ENCODE data around the gene MPPED1. TPM values are rescaled to one million over a fixed set of nuclear protein-coding genes. Genes with fewer than 3 reads are reported as not detected.

The MPPED1 gene
- total and polyA plus RNA-seq, 2 of the 13 experiments (the other 11 are each of a cell fraction or from before 2014, with no cell fraction given), result 0.77 TPM; not detected in 1

DNA sequence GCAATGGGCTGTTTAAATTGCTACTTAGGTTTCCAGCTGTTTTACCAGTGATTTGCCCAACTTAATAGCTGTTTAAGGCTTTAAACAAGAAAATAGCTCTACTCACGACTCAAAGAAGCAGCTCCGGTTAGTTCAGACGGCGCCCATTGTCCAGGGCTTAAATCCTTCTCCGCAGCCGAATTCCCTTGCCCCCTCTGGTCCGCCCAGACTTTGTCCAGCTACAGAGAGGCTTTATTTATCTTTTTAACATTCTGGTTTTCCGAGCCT is 47.7 kb upstream of the MPPED1 start:
- ChIA-PET CTCF (ENCODE audit: low intra/inter-chr PET ratio, low total read pairs) (no interaction called here), POLR2A (no interaction called here)
- WGBS (ENCODE audit: low lambda C conversion rate), result 68% methylated on average over 8 of the region's 8 CpGs
- TF ChIP-seq, protein P1, sequence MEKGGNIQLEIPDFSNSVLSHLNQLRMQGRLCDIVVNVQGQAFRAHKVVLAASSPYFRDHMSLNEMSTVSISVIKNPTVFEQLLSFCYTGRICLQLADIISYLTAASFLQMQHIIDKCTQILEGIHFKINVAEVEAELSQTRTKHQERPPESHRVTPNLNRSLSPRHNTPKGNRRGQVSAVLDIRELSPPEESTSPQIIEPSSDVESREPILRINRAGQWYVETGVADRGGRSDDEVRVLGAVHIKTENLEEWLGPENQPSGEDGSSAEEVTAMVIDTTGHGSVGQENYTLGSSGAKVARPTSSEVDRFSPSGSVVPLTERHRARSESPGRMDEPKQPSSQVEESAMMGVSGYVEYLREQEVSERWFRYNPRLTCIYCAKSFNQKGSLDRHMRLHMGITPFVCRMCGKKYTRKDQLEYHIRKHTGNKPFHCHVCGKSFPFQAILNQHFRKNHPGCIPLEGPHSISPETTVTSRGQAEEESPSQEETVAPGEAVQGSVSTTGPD (CRISPR knock-in tag; IDR thresholded peaks at IDR 0.05), result no peak
- TF ChIP-seq ZNF232 (CRISPR knock-in tag; IDR thresholded peaks at IDR 0.05; ENCODE audit: borderline replicate concordance), result no peak
- TF ChIP-seq ZNF17 (CRISPR knock-in tag; IDR thresholded peaks at IDR 0.05), result no peak
- no peak for TF ChIP-seq ATF5 (CRISPR knock-in tag; IDR thresholded peaks at IDR 0.05; ENCODE audit: low read depth)
- no peak for TF ChIP-seq ZNF335 (CRISPR knock-in tag; IDR thresholded peaks at IDR 0.05)
- no peak for TF ChIP-seq CHCHD3 (CRISPR knock-in tag; IDR thresholded peaks at IDR 0.05)
- TF ChIP-seq, protein P2, sequence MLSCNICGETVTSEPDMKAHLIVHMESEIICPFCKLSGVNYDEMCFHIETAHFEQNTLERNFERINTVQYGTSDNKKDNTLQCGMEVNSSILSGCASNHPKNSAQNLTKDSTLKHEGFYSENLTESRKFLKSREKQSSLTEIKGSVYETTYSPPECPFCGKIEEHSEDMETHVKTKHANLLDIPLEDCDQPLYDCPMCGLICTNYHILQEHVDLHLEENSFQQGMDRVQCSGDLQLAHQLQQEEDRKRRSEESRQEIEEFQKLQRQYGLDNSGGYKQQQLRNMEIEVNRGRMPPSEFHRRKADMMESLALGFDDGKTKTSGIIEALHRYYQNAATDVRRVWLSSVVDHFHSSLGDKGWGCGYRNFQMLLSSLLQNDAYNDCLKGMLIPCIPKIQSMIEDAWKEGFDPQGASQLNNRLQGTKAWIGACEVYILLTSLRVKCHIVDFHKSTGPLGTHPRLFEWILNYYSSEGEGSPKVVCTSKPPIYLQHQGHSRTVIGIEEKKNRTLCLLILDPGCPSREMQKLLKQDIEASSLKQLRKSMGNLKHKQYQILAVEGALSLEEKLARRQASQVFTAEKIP (CRISPR knock-in tag; IDR thresholded peaks at IDR 0.05; ENCODE audit: borderline replicate concordance), result no peak
- TF ChIP-seq ZNF430 (CRISPR knock-in tag; IDR thresholded peaks at IDR 0.05), result no peak
- TF ChIP-seq CCDC6 (CRISPR knock-in tag; IDR thresholded peaks at IDR 0.05), result no peak
- TF ChIP-seq ZFP82 (CRISPR knock-in tag; IDR thresholded peaks at IDR 0.05; ENCODE audit: borderline replicate concordance), result no peak
- TF ChIP-seq, protein P3, sequence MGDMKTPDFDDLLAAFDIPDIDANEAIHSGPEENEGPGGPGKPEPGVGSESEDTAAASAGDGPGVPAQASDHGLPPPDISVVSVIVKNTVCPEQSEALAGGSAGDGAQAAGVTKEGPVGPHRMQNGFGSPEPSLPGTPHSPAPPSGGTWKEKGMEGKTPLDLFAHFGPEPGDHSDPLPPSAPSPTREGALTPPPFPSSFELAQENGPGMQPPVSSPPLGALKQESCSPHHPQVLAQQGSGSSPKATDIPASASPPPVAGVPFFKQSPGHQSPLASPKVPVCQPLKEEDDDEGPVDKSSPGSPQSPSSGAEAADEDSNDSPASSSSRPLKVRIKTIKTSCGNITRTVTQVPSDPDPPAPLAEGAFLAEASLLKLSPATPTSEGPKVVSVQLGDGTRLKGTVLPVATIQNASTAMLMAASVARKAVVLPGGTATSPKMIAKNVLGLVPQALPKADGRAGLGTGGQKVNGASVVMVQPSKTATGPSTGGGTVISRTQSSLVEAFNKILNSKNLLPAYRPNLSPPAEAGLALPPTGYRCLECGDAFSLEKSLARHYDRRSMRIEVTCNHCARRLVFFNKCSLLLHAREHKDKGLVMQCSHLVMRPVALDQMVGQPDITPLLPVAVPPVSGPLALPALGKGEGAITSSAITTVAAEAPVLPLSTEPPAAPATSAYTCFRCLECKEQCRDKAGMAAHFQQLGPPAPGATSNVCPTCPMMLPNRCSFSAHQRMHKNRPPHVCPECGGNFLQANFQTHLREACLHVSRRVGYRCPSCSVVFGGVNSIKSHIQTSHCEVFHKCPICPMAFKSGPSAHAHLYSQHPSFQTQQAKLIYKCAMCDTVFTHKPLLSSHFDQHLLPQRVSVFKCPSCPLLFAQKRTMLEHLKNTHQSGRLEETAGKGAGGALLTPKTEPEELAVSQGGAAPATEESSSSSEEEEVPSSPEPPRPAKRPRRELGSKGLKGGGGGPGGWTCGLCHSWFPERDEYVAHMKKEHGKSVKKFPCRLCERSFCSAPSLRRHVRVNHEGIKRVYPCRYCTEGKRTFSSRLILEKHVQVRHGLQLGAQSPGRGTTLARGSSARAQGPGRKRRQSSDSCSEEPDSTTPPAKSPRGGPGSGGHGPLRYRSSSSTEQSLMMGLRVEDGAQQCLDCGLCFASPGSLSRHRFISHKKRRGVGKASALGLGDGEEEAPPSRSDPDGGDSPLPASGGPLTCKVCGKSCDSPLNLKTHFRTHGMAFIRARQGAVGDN (CRISPR knock-in tag; IDR thresholded peaks at IDR 0.05), result no peak
- TF ChIP-seq, protein P4, sequence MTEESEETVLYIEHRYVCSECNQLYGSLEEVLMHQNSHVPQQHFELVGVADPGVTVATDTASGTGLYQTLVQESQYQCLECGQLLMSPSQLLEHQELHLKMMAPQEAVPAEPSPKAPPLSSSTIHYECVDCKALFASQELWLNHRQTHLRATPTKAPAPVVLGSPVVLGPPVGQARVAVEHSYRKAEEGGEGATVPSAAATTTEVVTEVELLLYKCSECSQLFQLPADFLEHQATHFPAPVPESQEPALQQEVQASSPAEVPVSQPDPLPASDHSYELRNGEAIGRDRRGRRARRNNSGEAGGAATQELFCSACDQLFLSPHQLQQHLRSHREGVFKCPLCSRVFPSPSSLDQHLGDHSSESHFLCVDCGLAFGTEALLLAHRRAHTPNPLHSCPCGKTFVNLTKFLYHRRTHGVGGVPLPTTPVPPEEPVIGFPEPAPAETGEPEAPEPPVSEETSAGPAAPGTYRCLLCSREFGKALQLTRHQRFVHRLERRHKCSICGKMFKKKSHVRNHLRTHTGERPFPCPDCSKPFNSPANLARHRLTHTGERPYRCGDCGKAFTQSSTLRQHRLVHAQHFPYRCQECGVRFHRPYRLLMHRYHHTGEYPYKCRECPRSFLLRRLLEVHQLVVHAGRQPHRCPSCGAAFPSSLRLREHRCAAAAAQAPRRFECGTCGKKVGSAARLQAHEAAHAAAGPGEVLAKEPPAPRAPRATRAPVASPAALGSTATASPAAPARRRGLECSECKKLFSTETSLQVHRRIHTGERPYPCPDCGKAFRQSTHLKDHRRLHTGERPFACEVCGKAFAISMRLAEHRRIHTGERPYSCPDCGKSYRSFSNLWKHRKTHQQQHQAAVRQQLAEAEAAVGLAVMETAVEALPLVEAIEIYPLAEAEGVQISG (CRISPR knock-in tag; IDR thresholded peaks at IDR 0.05), result no peak
- no peak for TF ChIP-seq TSC22D2 (CRISPR knock-in tag; IDR thresholded peaks at IDR 0.05; ENCODE audit: borderline replicate concordance)
- TF ChIP-seq AHR (CRISPR knock-in tag; IDR thresholded peaks at IDR 0.05), result no peak
- TF ChIP-seq ZIK1 (CRISPR knock-in tag; IDR thresholded peaks at IDR 0.05; ENCODE audit: borderline replicate concordance, low read depth), result no peak

More for the DNA sequence above, 47.7 kb upstream of the MPPED1 start:
- H2AFZ ChIP-seq (ENCODE audit: low read length), result no peak overlapping the region
- no peak overlapping the region for H3K4me3 ChIP-seq (replicated peaks in 1 of 3; ENCODE audit: insufficient read depth in 1 of 3, low read depth in 2 of 3, low read length in 3 of 3)
- no peaks in the 10 kb centered on the region for H3K79me2 ChIP-seq (ENCODE audit: insufficient read depth, low read length)
- no peak overlapping the region for H3K4me2 ChIP-seq (ENCODE audit: low read depth, low read length)
- no peak overlapping the region for H3K27ac ChIP-seq (ENCODE audit: extremely low read length, insufficient read depth, low read length)
- no peaks in the 10 kb centered on the region for H4K20me1 ChIP-seq (ENCODE audit: insufficient read depth, low read length)
- H3K27me3 ChIP-seq (ENCODE audit: control insufficient read depth in 1 of 2, insufficient read depth in 2 of 2, low read length in 2 of 2), result 0 out of 5 replicates have a peak, but pooled peaks cover 0 to 6% of the 10 kb centered on the region in 2 experiments
- no peaks in the 10 kb centered on the region for H3K9me3 ChIP-seq (ENCODE audit: low read length)
- BruUV-seq (replicated peaks), result no TSS peak
- DNase-seq (ENCODE audit: low spot score) (no peak), FAIRE-seq (no peak), ATAC-seq (no peak)
- no peak overlapping the region for H3K9ac ChIP-seq (ENCODE audit: insufficient read depth, low read depth, low read length)
- in situ Hi-C loops (cut with HindIII; ENCODE audit: extremely low pct_ligation_motif_present, low pct_unique_long_range_greater_than_20kb), result no loop called here
- H3K4me1 ChIP-seq (ENCODE audit: insufficient read depth, low read length), result no peaks in the 10 kb centered on the region
- no peaks in the 10 kb centered on the region for H3K36me3 ChIP-seq (replicated peaks in 1 of 2; ENCODE audit: control insufficient read depth in 1 of 2, insufficient read depth in 2 of 2, low read length in 2 of 2)
- intact Hi-C loops (cut with micrococcal nuclease; ENCODE audit: unreplicated experiment), result no loop called here
